22Rv1 (cell line): ENCODE measurements around the gene PADI3.

Experiments used
- ZFX ChIP-seq: fragments of 450-650 bp; IDR thresholded peaks from 2 replicates; pipeline ENCODE4 v1.6.1; 2017; ENCODE audit warnings: antibody characterized with exemption, borderline replicate concordance
- TF ChIP-seq, protein P1 (sequence below): fragments of 450-650 bp; IDR thresholded peaks from 2 replicates; pipeline ENCODE4 v1.5.1; 2017; ENCODE audit warnings: mild to moderate bottlenecking

DNA sequence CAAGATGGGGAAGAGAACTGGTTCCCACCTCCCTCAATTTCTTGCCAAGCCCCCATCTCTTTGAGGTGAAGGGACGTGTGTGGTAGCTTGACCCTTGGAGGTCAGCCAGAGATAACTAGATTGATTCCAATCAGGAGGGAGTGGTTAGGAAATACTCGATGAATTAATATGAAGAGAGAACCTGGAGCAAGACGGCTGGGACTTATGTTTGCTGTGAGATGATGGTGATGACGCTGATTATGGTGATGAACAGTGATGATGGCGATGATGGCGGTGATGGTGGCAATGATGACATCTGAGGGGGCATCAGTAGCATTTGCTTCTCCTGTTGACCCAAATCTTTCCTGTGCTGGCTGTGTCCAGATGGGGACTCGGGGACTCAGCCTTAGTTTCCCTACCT, 43.2 kb upstream of the PADI3 start:
- TF ChIP-seq, protein P1, sequence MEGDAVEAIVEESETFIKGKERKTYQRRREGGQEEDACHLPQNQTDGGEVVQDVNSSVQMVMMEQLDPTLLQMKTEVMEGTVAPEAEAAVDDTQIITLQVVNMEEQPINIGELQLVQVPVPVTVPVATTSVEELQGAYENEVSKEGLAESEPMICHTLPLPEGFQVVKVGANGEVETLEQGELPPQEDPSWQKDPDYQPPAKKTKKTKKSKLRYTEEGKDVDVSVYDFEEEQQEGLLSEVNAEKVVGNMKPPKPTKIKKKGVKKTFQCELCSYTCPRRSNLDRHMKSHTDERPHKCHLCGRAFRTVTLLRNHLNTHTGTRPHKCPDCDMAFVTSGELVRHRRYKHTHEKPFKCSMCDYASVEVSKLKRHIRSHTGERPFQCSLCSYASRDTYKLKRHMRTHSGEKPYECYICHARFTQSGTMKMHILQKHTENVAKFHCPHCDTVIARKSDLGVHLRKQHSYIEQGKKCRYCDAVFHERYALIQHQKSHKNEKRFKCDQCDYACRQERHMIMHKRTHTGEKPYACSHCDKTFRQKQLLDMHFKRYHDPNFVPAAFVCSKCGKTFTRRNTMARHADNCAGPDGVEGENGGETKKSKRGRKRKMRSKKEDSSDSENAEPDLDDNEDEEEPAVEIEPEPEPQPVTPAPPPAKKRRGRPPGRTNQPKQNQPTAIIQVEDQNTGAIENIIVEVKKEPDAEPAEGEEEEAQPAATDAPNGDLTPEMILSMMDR, result no peak
- TF ChIP-seq ZFX, result no peak
